Urothelium cell line (cell line): ENCODE results near the gene IGSF23.

Source experiments
- DNase-seq: peaks from one replicate; pipeline ENCODE4 v3.0.0; 2011; ENCODE audit warnings: low spot score, mixed read lengths
- FAIRE-seq: peaks from 2 replicates; lab custom pipeline; 2011; peaks lifted over from hg19 to GRCh38; lab: Jason Lieb, UNC

Gene IGSF23

DNA sequence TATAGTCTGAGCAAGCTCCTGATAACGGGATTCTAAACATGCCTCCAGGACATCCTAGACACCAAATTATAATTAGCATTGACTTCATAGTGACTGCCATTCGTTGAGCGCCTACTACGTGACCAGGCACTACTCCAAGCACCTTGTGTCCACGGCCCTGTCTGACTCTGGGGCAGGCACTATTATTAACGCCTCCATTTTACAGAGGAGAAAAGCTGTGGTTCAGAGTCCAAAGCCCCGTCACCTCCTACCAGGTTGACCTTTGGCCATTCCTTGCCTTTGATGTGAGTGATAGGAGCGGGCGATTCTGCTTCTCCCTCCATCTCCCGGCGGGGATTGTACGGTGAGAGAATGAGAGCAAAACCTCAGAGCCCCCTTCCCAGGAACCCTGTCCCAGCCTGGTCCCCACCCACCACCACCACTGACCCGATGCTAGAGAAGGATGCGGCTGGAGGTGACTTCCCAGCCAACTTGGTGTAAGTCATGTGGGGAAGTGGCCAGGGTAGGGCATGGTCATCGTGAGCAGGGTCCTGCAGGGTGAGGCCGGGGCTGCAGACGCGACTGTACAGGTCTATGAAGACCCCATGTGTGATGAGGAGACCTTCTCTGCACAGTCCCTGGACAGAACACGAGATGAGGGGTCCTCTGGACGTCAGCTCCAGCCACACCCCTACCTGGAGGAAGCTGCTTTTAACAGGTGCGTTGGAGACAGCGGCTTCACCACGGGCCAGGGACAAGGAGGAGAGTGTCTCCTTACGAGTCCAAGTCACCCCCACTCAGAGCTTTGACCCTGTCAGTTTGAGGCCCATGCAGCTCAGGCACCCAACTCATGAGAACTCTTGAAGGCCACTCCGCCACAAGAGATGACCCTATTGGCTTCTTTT is at the start of gene IGSF23:
Gene IGSF23 (plus strand): TSS at position 269 of the 884 bp plus-strand sequence. CDS start 83 bp downstream, at position 352.
- DNase-seq (no peak), FAIRE-seq (no peak)

GRCh38 chr19:44566984-44567383 is 46.4 kb upstream of the IGSF23 start:
- no peak for FAIRE-seq
- DNase-seq: no peak

GRCh38 chr19:44567745-44568144 is 45.6 kb upstream of the IGSF23 start:
- no peak for FAIRE-seq
- DNase-seq: no peak

DNA sequence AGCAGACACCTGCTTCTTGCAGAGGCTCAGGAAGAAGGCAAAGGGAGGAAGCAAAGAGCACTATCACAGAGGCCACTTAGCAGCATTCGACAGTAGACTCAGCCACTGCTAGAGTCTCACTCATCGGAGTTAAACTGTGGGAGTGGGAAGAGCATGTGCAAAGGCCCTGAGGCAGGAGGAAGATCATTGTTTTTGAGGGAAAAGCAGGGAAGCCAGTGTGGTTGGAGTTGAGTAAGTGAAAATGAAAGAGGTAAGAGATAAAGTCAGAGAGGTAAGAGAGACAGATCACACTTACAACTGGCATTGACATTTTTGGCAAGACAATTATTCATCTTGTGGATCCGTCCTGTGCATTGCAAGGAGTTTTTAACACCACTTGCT is 42.8 kb upstream of the IGSF23 start:
- DNase-seq (no peak), FAIRE-seq (peak; percentile 65)

DNA sequence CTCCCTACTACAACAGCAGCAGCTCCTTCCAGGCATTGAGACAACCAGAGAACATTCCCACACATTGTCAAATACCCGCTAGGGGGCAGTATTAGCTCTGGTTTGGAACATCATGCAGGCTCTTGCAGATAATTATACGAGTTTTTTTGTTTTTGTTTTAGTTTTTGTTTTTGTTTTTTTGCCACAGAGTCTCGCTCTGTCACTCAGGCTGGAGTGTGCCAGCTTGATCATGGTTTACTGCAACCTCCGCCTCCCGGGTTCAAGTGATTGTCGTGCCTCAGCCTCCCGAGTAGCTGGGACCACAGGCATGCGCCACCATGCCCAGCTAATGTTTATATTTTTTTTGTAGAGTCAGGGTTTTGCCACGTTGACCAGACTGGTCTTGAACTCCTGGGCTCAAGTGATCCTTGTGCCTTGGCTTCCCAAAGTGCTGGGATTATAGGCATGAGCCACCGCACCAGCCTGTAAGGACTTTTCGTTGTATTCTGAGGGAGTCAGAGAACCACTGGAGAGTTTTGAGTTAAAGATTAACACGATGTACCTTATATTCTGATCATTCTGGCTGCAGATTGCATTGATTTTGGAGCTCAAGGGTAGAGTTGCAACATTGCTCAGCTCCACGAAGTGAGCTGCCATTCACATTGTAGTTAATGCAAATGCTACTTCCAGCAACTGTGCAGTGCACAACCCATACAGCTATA is 42.2 kb upstream of the IGSF23 start:
- peak; percentile 70 for DNase-seq
- FAIRE-seq: no peak

DNA sequence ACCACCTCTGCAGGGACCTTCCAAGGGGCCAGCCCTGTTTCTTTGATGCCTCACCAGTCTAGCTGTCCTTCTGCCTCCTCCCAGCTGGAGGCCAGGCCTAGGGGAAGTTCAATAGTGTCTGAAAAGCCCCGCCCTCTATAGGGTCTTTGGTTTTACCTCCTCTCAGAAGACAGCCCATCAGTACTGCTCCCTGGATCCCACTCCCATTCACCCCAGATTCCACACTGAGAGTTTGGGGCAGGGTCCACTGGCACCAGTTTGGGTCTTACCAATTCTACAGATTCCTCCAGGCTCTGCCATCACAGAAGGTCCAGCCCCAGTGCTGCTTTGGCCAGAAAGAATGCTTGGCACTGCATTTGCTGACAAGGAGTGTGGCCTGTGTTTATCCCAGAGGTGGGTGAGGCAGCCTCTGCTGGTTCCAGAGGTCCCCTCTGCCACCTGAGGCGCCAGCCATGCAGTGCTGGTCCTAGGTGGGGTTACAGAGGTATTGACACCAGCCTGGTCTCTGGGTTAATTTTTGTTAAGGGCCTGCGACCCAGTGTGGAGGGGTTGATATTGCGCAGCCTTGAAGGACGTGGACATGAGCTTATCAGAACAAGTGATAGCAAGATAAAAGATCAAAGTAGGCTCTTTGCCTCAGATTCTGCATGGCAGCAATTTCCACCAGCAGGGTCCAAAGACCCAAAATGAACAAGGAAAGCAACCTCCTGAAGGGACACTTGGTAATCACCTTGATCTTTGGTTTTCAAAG is 41.4 kb upstream of the IGSF23 start:
- DNase-seq (no peak), FAIRE-seq (no peak)

GRCh38 chr19:44572581-44572900 is 40.8 kb upstream of the IGSF23 start:
- DNase-seq (no peak), FAIRE-seq (no peak)

- FAIRE-seq: no peak
These were observed 40.2 kb upstream of the IGSF23 start for GRCh38 chr19:44573183-44573582.

GRCh38 chr19:44573627-44574026 is 39.7 kb upstream of the IGSF23 start:
- FAIRE-seq (no peak), DNase-seq (no peak)

More at GRCh38 chr19:44573183-44573582, 40.2 kb upstream of the IGSF23 start:
- no peak for DNase-seq

- DNase-seq (no peak), FAIRE-seq (no peak)
These were observed 39.0 kb upstream of the IGSF23 start for GRCh38 chr19:44574186-44574950.

- no peak for FAIRE-seq
- DNase-seq: no peak
These were observed 38.2 kb upstream of the IGSF23 start for GRCh38 chr19:44575116-44575700.

- FAIRE-seq: no peak
- peak; percentile 58 for DNase-seq
These were observed 36.4 kb upstream of the IGSF23 start for GRCh38 chr19:44576843-44577565.

GRCh38 chr19:44577566-44577874 is 35.8 kb upstream of the IGSF23 start:
- DNase-seq (no peak), FAIRE-seq (no peak)

GRCh38 chr19:44579663-44580365 is 33.5 kb upstream of the IGSF23 start:
- DNase-seq: no peak
- no peak for FAIRE-seq

GRCh38 chr19:44580366-44580895 is 32.9 kb upstream of the IGSF23 start:
- DNase-seq: no peak
- no peak for FAIRE-seq

GRCh38 chr19:44581288-44581687 is 32.1 kb upstream of the IGSF23 start:
- FAIRE-seq: no peak
- no peak for DNase-seq

GRCh38 chr19:44582581-44583265 is 30.6 kb upstream of the IGSF23 start:
- FAIRE-seq: no peak
- no peak for DNase-seq

- DNase-seq (no peak), FAIRE-seq (no peak)
These were observed 27.8 kb upstream of the IGSF23 start for GRCh38 chr19:44585371-44586133.
